Measurements from ENCODE around the gene IL31RA.

The IL31RA gene

DNA sequence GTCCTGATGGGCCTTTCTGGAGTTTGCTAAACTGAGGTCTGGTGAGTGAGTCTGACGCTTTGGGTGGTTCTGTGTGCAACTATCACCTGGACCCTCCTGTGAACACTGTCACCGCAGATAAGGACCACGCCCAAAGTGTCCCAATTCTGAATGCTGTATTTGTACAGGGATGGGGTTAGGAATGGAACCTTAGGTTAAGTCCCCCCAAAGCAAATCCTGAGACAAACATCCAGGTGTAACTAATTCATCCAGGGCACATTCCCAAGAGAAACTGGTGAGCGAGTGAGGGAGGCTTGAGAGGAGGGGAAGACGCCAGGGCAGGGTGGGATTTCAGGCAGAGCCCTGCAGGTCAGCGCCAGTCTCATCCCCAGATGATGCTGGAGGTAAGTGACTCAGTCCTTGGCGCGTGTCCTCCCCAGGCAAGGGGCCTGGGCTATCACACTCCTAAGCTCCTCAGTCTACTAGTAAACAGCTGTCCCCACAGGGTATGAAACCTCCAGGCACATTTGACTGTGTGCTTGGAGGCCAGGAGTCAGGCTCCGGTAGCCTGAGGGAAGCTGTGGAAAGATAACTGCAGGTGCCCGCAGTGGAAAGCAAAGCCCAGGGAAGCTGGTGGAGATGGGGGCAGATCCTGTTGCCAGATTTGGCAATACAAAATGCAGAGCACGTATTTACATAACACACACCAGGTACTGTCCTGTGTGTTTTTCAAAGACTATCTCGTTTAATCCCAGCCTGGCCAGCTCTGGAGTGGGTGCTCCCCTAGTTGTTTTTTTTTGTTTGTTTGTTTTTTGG, 76.9 kb downstream of the IL31RA start:
- TF ChIP-seq CTCF (IDR thresholded peaks at IDR 0.05), result no peak

GRCh38 chr5:55929020-55929799, 78.1 kb downstream of the IL31RA start:
- no peak for TF ChIP-seq CTCF (IDR thresholded peaks at IDR 0.05)

DNA sequence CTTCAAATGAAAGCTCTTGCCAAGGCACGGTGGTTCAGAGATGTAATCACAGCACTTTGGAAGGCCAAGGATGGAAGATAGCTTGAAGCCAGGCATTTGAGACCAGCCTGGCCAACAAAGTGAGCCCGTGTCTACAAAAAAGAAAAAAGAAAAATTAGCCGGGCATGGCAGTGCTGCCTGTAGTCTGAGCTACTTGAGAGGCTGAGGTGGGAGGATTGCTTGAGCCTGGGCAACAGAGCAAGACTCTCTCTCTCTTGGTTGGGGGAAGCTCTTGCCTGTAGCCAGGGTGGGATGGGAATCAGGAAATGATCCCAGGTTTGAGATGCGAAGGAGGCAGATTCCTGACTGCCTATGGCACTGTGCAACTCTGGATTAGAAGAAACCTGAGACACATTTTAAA, 81.5 kb downstream of the IL31RA start:
- TF ChIP-seq CTCF (IDR thresholded peaks at IDR 0.05), result no peak

- TF ChIP-seq CTCF (IDR thresholded peaks at IDR 0.05), result no peak
Observed at GRCh38 chr5:55933377-55934114, 82.4 kb downstream of the IL31RA start.

DNA sequence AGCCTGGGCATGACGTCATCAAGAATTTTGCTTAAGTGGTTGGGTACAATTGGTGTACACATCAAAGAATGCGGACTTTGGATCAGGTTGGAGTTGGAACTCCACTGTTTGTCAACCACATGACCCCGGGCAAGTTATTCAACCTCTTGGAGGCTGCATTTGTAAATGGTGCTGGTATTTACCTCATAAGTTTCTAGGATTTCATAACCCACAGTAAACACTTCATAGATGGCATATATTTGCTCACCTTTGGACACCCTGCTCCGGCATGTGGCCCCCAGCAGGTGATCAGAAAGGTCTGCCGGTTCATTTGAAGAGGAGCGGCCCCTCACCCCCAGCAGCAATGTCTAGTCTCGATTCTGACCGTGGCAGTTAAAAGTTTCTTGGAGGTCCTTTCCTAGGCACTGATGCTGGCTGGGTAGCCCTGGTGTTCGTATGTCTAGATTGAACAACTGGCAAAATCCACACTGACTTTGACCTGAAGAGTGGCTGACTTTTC, 83.0 kb downstream of the IL31RA start:
- TF ChIP-seq CTCF (IDR thresholded peaks at IDR 0.05), result no peak

DNA sequence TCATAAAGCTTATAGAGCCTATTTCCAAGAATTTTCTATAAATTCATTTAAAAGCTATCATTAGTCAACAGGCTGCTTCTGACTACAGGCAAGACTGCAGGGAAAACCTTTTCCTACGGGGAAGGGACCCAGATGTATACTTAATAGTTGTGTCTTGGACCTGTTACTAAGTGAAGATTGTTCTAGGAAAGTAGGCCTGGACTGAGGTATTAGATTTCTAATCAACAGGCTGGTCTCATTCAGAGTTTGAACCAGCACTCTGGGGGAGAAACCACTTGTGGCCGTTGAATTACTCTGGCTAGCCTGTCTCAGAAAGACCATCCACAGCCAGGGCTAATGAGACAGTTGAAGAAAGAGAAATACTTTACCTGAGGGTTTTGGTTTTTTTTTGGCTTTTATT, 83.6 kb downstream of the IL31RA start:
- TF ChIP-seq CTCF (IDR thresholded peaks at IDR 0.05), result no peak

DNA sequence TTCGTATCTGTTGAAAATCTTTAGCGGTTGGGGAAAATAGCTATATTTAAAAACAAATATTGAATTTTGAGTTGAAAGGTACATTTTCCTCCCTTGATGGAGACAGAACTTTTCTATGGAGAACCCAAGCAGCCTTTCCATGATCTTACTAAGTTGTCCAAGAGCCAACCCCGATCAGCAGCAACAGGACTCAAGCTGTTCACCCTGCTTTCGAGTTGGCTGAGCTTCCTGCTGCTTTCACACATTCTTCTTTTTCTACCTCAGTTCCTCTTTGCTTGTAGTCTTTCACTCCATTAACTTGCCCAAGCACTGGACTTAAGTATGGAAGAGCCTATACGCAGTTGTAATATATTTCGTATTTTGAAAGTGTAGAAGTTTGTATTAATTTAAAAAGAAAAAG, 84.2 kb downstream of the IL31RA start:
- no peak for TF ChIP-seq CTCF (IDR thresholded peaks at IDR 0.05)

All from LNCAP (cell line).